Ovary (tissue), 9 donors: ENCODE data around the gene CD209. TPM values are rescaled to one million over a fixed set of nuclear protein-coding genes. Genes with fewer than 3 reads are reported as not detected.

Experiments used
- DNase-seq, 5 donors: peaks; one replicate each; pipeline ENCODE4 v3.0.0-alpha.2; 2019 to 2020
- H3K27ac ChIP-seq, 2 donors: fragments of 200-600 bp; one replicate each; pipeline versions ENCODE4 v1.5.1 to v1.8.0; 2019 to 2022
- H3K27me3 ChIP-seq: fragments of 200-600 bp; one replicate; pipeline ENCODE4 v1.8.0; 2022
- H3K36me3 ChIP-seq: fragments of 200-600 bp; sonication (generic); one replicate; pipeline ENCODE4 v1.5.1; 2019
- H3K4me1 ChIP-seq: one replicate; pipeline ENCODE4 v1.8.1; 2013; ENCODE audit warnings: mild to moderate bottlenecking, moderate library complexity; ENCODE audit not compliant: insufficient read depth
- H3K4me3 ChIP-seq: fragments of 200-600 bp; sonication (generic); one replicate; pipeline ENCODE4 v1.5.1; 2017
- H3K9me3 ChIP-seq, 2 donors: fragments of 200-600 bp in 1 of 2; sonication (generic) in 1 of 2; one replicate each; pipeline versions ENCODE4 v1.5.1 to v1.8.1; 2013 to 2019; ENCODE audit warnings: mild to moderate bottlenecking in 1 of 2, moderate library complexity in 1 of 2
- CTCF ChIP-seq, 3 donors: fragments of 450-650 bp in 2 of 3; fragments of 200-600 bp in 1 of 3; IDR thresholded peaks; one replicate each; pipeline versions ENCODE4 v1.5.1 to v1.8.0; 2016 to 2022; ENCODE audit warnings: antibody characterized with exemption in 3 of 3, mild to moderate bottlenecking in 1 of 3
- EP300 ChIP-seq: sonication (generic); formaldehyde crosslinking; IDR thresholded peaks from one replicate; pipeline ENCODE4 v1.6.1; 2017; ENCODE audit warnings: antibody characterized with exemption
- POLR2A ChIP-seq: fragments of 450-650 bp; IDR thresholded peaks from one replicate; pipeline ENCODE4 v1.6.1; 2017; ENCODE audit warnings: antibody characterized with exemption, mild to moderate bottlenecking, moderate library complexity
- WGBS, 3 donors: extraction: QIAGEN DNeasy Blood & Tissue Kit in 1 of 3; methylation state at CpG; one replicate each; pipeline versions ENCODE4 v1.1.5 to v1.1.7; 2013 to 2017; 5-methylcytosine and 5-hydroxymethylcytosine counted together
- intact Hi-C, 4 donors: fragments of 100-400 bp; cut with DNase I; formaldehyde crosslinking; loops; one replicate each; pipeline versions ENCODE4 v1.11.0 to v1.15.1; 2022 to 2023
- polyA plus RNA-seq, 2 donors: library from polyadenylated mRNA; stranded (reverse); fragments of 200-250 nt in 1 of 2; fragments of 350-450 nt in 1 of 2; fragmentation: Illumina TruSeq in 1 of 2; extraction: RNeasy Lipid Tissue Mini Kit (QIAGEN cat#74804) in 1 of 2; gene quantifications; one replicate each; pipeline ENCODE4 v1.2.3, GENCODE V29; 2013 to 2014
- total RNA-seq, 7 donors: library from RNA; depleted of rRNA in 2 of 7; stranded (reverse); fragments of >200 nt in 2 of 7; fragmentation: NEBNext Ultra II Directional in 3 of 7; extraction: Animal tissue kit (Norgen Biotek cat#: 25700) in 3 of 7; gene quantifications; one replicate each; pipeline versions ENCODE4 v1.1.0 to v1.2.4, GENCODE V29; 2016 to 2023
- donor health status: DM: no; HTN: no; CAD: no; lungs with moderate emphysema.
- donor health status: DM: no; HTN: no; CAD: no.
- donor health status: Bipolar disorder and iron deficiency.
- donor health status: DM: yes; HTN: yes; CAD: no.
- donor health status: DM: no; HTN: no; CAD: no.
- donor health status: DM: yes; HTN: yes; CAD: no.

Gene CD209
- total and polyA plus RNA-seq, 9 donors = 0.48 to 26.1 (median 1.7) TPM

DNA sequence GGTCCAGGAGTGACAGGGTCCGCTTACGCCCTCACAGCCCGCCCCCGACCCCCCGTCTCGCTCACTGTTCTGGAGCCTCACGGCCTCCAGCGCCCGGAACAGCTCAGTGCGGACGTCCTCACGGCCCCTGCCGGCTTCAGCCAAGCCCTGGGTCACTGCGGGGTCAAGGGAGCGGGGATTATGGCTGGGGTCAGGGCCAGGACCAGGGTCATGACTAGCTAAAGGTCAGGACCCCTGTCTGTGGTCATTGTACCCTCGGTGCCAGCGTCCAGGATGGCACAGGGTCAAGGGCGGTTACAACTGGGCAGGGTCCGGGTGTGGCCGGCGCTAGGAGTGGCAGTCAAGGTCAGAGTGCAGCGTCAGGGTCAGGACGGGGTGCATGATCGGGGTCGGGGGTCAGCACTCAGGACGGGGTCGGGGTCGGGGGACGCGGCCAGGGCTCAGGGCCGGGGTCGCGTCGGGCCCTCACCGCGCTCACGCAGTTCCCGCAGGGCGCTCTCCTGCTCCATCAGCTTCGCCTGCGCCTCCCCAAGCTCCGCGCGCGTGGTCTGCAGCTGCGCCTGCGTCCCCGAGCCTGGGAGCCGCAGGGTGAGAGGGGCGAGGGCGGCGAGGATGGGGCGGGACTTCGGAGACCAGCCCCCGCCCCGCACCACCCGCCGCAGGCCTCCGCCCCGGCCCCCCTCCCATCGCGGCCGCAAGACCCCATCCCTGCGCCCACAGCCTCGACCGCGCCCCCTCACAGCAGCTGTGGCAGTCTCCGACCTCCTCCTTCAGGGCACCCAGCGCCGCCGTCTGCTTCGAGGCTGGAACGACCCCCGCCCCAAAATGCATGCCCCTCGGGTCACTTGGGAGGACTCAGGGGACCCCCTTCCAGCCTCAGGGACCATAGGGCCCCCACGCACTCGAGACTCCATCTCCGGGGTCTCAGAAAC is 16.8 kb downstream of the CD209 start:
- no peak for TF ChIP-seq CTCF (IDR thresholded peaks at IDR 0.05)
- no peak for TF ChIP-seq POLR2A
- TF ChIP-seq EP300 = no peak
- no peak overlapping the region for H3K4me3 ChIP-seq
- no peak overlapping the region for H3K27ac ChIP-seq
- H3K4me1 ChIP-seq = no peaks in the 10 kb centered on the region
- no peaks in the 10 kb centered on the region for H3K27me3 ChIP-seq
- WGBS, 3 donors = 1 to 4% (median 2%) methylated on average over 11 to 78 of the region's 78 CpGs
- H3K9me3 ChIP-seq = no peaks in the 10 kb centered on the region
- intact Hi-C loops = no loop called here
- no peak for DNase-seq
- H3K36me3 ChIP-seq = no peaks in the 10 kb centered on the region

- no peaks in the 10 kb centered on the region for H3K27me3 ChIP-seq
- no peak for DNase-seq
- intact Hi-C loops = no loop called here
- WGBS, 3 donors = 3 to 9% (median 5%) methylated on average over 20 to 34 of the region's 34 CpGs
- no peak overlapping the region for H3K4me3 ChIP-seq
- no peaks in the 10 kb centered on the region for H3K4me1 ChIP-seq
- H3K36me3 ChIP-seq = no peaks in the 10 kb centered on the region
- no peak overlapping the region for H3K27ac ChIP-seq
- TF ChIP-seq POLR2A (no peak), CTCF (IDR thresholded peaks at IDR 0.05) (no peak), EP300 (no peak)
- no peaks in the 10 kb centered on the region for H3K9me3 ChIP-seq
Measured at GRCh38 chr19:7729831-7730285, 17.5 kb downstream of the CD209 start.

DNA sequence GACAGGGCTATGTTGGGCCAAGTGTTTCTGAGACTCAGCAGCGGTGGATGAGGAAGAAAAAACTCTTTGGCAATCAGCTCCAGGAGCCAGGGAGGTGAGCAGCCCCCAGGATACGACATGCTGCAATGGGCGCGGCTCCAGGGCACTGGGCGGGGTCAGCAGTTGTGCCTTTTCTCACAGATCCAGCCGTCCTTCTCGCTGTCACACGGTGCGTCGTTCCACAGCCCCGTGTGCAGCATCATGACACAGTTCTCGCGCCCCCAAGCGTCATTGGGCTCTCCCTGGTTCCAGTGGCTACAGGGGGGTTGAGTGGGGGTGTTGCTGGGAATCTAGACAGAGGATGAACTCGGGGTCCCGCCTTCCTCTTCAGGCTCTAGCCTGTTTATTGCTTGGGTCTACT is 18.1 kb downstream of the CD209 start:
- 17 to 26% (median 23%) methylated on average over 15 to 16 of the region's 16 CpGs for WGBS, 3 donors
- Histone ChIP-seq H3K4me3 (no peak overlapping the region), H3K27ac (no peak overlapping the region), H3K9me3 (no peaks in the 10 kb centered on the region), H3K4me1 (no peaks in the 10 kb centered on the region), H3K36me3 (no peaks in the 10 kb centered on the region), H3K27me3 (no peaks in the 10 kb centered on the region)
- no peak for DNase-seq
- intact Hi-C loops = no loop called here
- TF ChIP-seq CTCF (IDR thresholded peaks at IDR 0.05) = no peak
- no peak for TF ChIP-seq EP300
- no peak for TF ChIP-seq POLR2A

DNA sequence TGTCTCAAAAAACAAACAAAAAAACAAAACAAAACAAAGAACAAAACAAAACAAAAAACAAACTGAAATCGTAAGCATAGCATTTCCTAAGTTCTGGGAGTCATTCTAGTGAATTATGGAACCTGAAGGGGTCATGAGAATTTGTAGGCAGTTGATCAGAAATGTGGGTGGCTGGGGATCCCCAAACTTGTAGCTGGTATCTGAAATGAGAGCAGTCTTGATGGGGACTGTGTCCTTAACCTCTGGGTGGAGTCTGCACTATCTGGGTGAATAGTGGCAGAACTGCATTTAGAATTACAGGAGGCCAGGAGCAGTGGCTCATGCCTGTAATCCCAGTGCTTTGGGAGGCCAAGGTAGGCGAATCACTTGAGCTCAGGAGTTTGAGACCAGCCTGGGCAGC is 21.5 kb downstream of the CD209 start:
- no peak overlapping the region for H3K4me3 ChIP-seq
- 41 to 50% (median 50%) methylated on average over 2 of the region's 2 CpGs for WGBS, 3 donors
- intact Hi-C loops = no loop called here
- H3K9me3 ChIP-seq = no peaks in the 10 kb centered on the region
- no peak for TF ChIP-seq CTCF (IDR thresholded peaks at IDR 0.05)
- TF ChIP-seq EP300 = no peak
- no peak for TF ChIP-seq POLR2A
- no peak overlapping the region for H3K27ac ChIP-seq
- H3K36me3 ChIP-seq = no peaks in the 10 kb centered on the region
- H3K4me1 ChIP-seq = no peaks in the 10 kb centered on the region
- no peak for DNase-seq
- no peaks in the 10 kb centered on the region for H3K27me3 ChIP-seq
